HepG2 (cell line): ENCODE data around the gene PRKG1. TPM values are rescaled to one million over a fixed set of nuclear protein-coding genes. Genes with fewer than 3 reads are reported as not detected.

Source experiments
- ATAC-seq: fragments of 200-7000 bp; cut with Tn5 transposase; 3 replicates; pipeline ENCODE4 v1.9.1; 2020; ENCODE audit warnings: mild to moderate bottlenecking, moderate library complexity
- BruUV-seq: library from RNA; stranded (reverse); fragments of 400-500 nt; replicated peaks from 2 replicates; lab custom pipeline; 2021; lab: Mats Ljungman, UMichigan
- CTCF ChIA-PET: fragments of 300-600 bp; formaldehyde crosslinking; extraction: SDS; loops from one replicate; lab custom pipeline; 2021; ENCODE audit warnings: low total read pairs, inconsistent platforms, low intra/inter-chr PET ratio; lab: Yijun Ruan, JAX
- POLR2A ChIA-PET: fragments of 350-600 bp; sonication (Branson Sonifier 250); formaldehyde crosslinking; loops from one replicate; lab custom pipeline; 2020; ENCODE audit warnings: antibody characterized with exemption, inconsistent platforms; lab: Yijun Ruan, JAX
- DNase-seq: peaks from one replicate; pipeline ENCODE4 v3.0.0-alpha.2; 2015; ENCODE audit warnings: low spot score
- FAIRE-seq: peaks from 3 replicates; lab custom pipeline; 2011; peaks lifted over from hg19 to GRCh38; lab: Jason Lieb, UNC
- H2AFZ ChIP-seq: one replicate; pipeline ENCODE4 v1.6.1; 2011; ENCODE audit warnings: low read length, inconsistent platforms
- H3K27ac ChIP-seq: fragments of 300-600 bp; 3 replicates; pipeline ENCODE4 v1.8.0; 2011; ENCODE audit warnings: mixed run types, mild to moderate bottlenecking, mixed read lengths, low read length, inconsistent platforms; ENCODE audit not compliant: insufficient read depth; ENCODE audit errors: extremely low read length
- H3K27me3 ChIP-seq, 2 experiments: fragments of 200-600 bp in 1 of 2; 2 replicates in 1 of 2; 3 replicates in 1 of 2; pipeline versions ENCODE4 v1.6.0 to v1.8.0; 2011; ENCODE audit warnings: low read length in 2 of 2, mild to moderate bottlenecking in 2 of 2, moderate library complexity in 2 of 2, inconsistent platforms in 1 of 2; ENCODE audit not compliant: insufficient read depth in 2 of 2, control insufficient read depth in 1 of 2
- H3K36me3 ChIP-seq, 2 experiments: fragments of 200-600 bp in 1 of 2; replicated peaks in 1 of 2; 2 replicates in 1 of 2; 3 replicates in 1 of 2; pipeline versions ENCODE4 v1.5.1 to v1.8.0; 2011; ENCODE audit warnings: low read length in 2 of 2, inconsistent platforms in 1 of 2; ENCODE audit not compliant: insufficient read depth in 2 of 2, control insufficient read depth in 1 of 2
- H3K4me1 ChIP-seq: 2 replicates; pipeline ENCODE4 v1.5.1; 2012; ENCODE audit warnings: low read length, inconsistent platforms; ENCODE audit not compliant: insufficient read depth
- H3K4me2 ChIP-seq: 2 replicates; pipeline ENCODE4 v1.6.0; 2011; ENCODE audit warnings: low read depth, low read length, inconsistent platforms
- H3K4me3 ChIP-seq, 3 experiments: fragments of 200-600 bp in 1 of 3; sonication (generic), shearing (Covaris generic) in 1 of 3; replicated peaks in 1 of 3; 2 replicates each; pipeline ENCODE4 v1.5.1; 2011 to 2016; ENCODE audit warnings: low read length in 3 of 3, inconsistent platforms in 2 of 3, low read depth in 2 of 3, mild to moderate bottlenecking in 2 of 3, control low read depth in 1 of 3, mixed read lengths in 1 of 3; ENCODE audit not compliant: insufficient read depth in 1 of 3
- H3K79me2 ChIP-seq: one replicate; pipeline ENCODE4 v1.6.1; 2011; ENCODE audit warnings: low read length, inconsistent platforms; ENCODE audit not compliant: insufficient read depth
- H3K9ac ChIP-seq: 2 replicates; pipeline ENCODE4 v1.6.0; 2011; ENCODE audit warnings: mild to moderate bottlenecking, low read depth, low read length, inconsistent platforms; ENCODE audit not compliant: insufficient read depth
- H3K9me3 ChIP-seq: 2 replicates; pipeline ENCODE4 v1.5.1; 2012; ENCODE audit warnings: mild to moderate bottlenecking, low read length
- H4K20me1 ChIP-seq: 2 replicates; pipeline ENCODE4 v1.6.0; 2011; ENCODE audit warnings: inconsistent platforms, mild to moderate bottlenecking, low read length, moderate library complexity; ENCODE audit not compliant: insufficient read depth
- CAMTA2 ChIP-seq: sonication (generic); formaldehyde crosslinking; IDR thresholded peaks from 2 replicates; pipeline ENCODE4 v1.4.0; 2020; ENCODE audit warnings: mild to moderate bottlenecking, missing genetic modification reagents, borderline replicate concordance
- DNMT1 ChIP-seq: sonication (generic); formaldehyde crosslinking; IDR thresholded peaks from 2 replicates; pipeline ENCODE4 v1.5.1; 2020; ENCODE audit warnings: mild to moderate bottlenecking, missing genetic modification reagents
- LBX2 ChIP-seq: sonication (generic); formaldehyde crosslinking; IDR thresholded peaks from 2 replicates; pipeline ENCODE4 v1.5.0; 2020; ENCODE audit warnings: missing genetic modification reagents, mild to moderate bottlenecking, borderline replicate concordance
- NFKBIZ ChIP-seq: IDR thresholded peaks from 2 replicates; pipeline ENCODE4 v1.6.1; 2018; ENCODE audit warnings: missing genetic modification reagents, missing compliant biosample characterization
- TCF7L2 ChIP-seq: IDR thresholded peaks from 2 replicates; pipeline ENCODE4 v1.6.1; 2011; ENCODE audit warnings: mild to moderate bottlenecking, low read depth, low read length, moderate library complexity
- ZBTB34 ChIP-seq: sonication (generic); formaldehyde crosslinking; IDR thresholded peaks from 2 replicates; pipeline ENCODE4 v1.8.0; 2022; ENCODE audit warnings: mild to moderate bottlenecking, missing genetic modification reagents
- ZNF24 ChIP-seq: fragments of 450-650 bp; IDR thresholded peaks from 2 replicates; pipeline ENCODE4 v1.6.1; 2017; ENCODE audit warnings: antibody characterized with exemption, mild to moderate bottlenecking
- ZNF703 ChIP-seq: sonication (generic); formaldehyde crosslinking; IDR thresholded peaks from 2 replicates; pipeline ENCODE4 v1.5.1; 2020; ENCODE audit warnings: missing genetic modification reagents, mild to moderate bottlenecking, moderate library complexity, borderline replicate concordance
- WGBS: methylation state at CpG from one replicate; pipeline ENCODE4 v1.1.6; 2017; ENCODE audit warnings: low lambda C conversion rate; 5-methylcytosine and 5-hydroxymethylcytosine counted together
- in situ Hi-C: cut with HindIII; loops from 2 replicates; pipeline ENCODE4 v1.10.0; 2017; ENCODE audit warnings: low pct_unique_long_range_greater_than_20kb; ENCODE audit not compliant: extremely low pct_ligation_motif_present
- intact Hi-C: fragments of 100-400 bp; cut with micrococcal nuclease; formaldehyde crosslinking; loops from one replicate; pipeline ENCODE4 v1.10.0; 2022; ENCODE audit not compliant: unreplicated experiment
- polyA plus RNA-seq, 8 experiments: library from polyadenylated mRNA; depleted of rRNA in 3 of 8; stranded (reverse) in 7 of 8; unstranded in 1 of 8; fragments of >200 nt; fragmentation: Illumina TruSeq in 4 of 8; extraction: Trizol in 4 of 8; gene quantifications; 2 replicates each; pipeline versions ENCODE4 v1.2.1 to v1.2.3, GENCODE V29; 2011 to 2016; ENCODE audit warnings: low read depth in 4 of 8, missing spikeins in 1 of 8, mixed read lengths in 1 of 8; ENCODE audit not compliant: insufficient read depth in 1 of 8
- total RNA-seq, 5 experiments: library from RNA; depleted of rRNA; stranded (reverse); fragments of >200 nt; fragmentation: Illumina TruSeq; extraction: Trizol; gene quantifications; 2 replicates each; pipeline ENCODE4 v1.2.3, GENCODE V29; 2016; ENCODE audit warnings: low read depth in 1 of 5

PRKG1 gene
- total and polyA plus RNA-seq, 2 of the 13 experiments (the other 11 are each of a cell fraction or from before 2014, with no cell fraction given), result 0.01 TPM; not detected in 1

- no peaks in the 10 kb centered on the region for H3K9me3 ChIP-seq
- DNase-seq, result no peak
- no peaks in the 10 kb centered on the region for H3K36me3 ChIP-seq
- H3K27me3 ChIP-seq, result no peaks in the 10 kb centered on the region; a peak in 1 of 5 replicates
- no peak overlapping the region for H3K4me3 ChIP-seq
- in situ Hi-C loops (no loop called here), intact Hi-C loops (no loop called here)
- H3K4me1 ChIP-seq, result no peaks in the 10 kb centered on the region
- FAIRE-seq, result no peak
- TF ChIP-seq ZNF24 (no peak), TCF7L2 (no peak), ZBTB34 (CRISPR knock-in tag) (no peak), DNMT1 (CRISPR knock-in tag) (no peak), NFKBIZ (CRISPR knock-in tag) (no peak)
- no peaks in the 10 kb centered on the region for H4K20me1 ChIP-seq
- ChIA-PET CTCF (no interaction called here), POLR2A (no interaction called here)
- no peak overlapping the region for H2AFZ ChIP-seq
- H3K4me2 ChIP-seq, result no peak overlapping the region
- 29% methylated on average over 2 of the region's 2 CpGs for WGBS
- ATAC-seq, result no peak
- H3K79me2 ChIP-seq, result no peaks in the 10 kb centered on the region
- H3K27ac ChIP-seq, result no peak overlapping the region
- no TSS peak for BruUV-seq
- no peak overlapping the region for H3K9ac ChIP-seq
These were observed 946.4 kb downstream of the PRKG1 start for GRCh38 chr10:52020702-52021101.

DNA sequence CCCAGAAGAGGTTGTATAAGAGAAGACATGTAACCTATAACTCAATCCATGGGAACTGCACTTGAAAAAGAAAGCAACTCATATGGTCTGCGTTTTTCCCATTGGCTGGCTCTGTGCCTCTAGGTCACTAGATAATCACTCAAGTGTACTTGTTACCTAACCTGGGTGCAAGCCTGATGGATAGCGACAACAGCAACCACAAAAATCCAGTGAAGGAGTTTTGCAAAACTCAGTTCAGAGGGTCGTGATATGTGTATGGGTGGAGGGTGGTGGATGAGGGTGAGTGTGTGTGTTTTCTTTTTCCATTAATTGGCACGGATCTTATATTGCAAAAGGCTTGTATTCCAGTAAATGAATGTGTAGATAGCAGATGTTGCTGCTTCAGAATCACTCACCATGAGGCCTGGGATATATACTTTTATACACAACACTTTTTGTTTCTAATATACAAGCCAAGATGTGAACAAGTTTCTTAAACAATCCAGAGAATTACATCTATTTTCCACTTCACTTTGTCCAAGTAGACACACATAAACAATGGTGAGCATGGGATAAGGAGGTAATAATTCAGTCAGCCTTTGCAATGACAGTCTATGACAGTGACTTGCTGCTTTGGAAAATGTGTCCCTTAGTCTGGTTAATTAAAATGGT lies 952.9 kb downstream of the PRKG1 start:
- no peak for FAIRE-seq
- CTCF ChIA-PET, result no interaction called here
- Histone ChIP-seq H3K4me3 (no peak overlapping the region), H3K4me1 (no peaks in the 10 kb centered on the region), H3K27me3 (no peaks in the 10 kb centered on the region; a peak in 1 of 5 replicates), H4K20me1 (no peaks in the 10 kb centered on the region), H2AFZ (no peak overlapping the region), H3K27ac (no peak overlapping the region), H3K4me2 (0 out of 2 replicates have a peak overlapping the region, but pooled peaks have one; percentile 10), H3K79me2 (no peaks in the 10 kb centered on the region), H3K9ac (no peak overlapping the region), H3K36me3 (no peaks in the 10 kb centered on the region), H3K9me3 (no peaks in the 10 kb centered on the region)
- no TSS peak for BruUV-seq
- intact Hi-C loops (no loop called here), in situ Hi-C loops (no loop called here)
- TF ChIP-seq LBX2 (no peak), ZNF703 (no peak), CAMTA2 (CRISPR knock-in tag) (no peak)
- POLR2A ChIA-PET, result no interaction called here
- 9% methylated on average over 4 of the region's 4 CpGs for WGBS
- ATAC-seq, result no peak
- no peak for DNase-seq
